Loucy (cell line): ENCODE data around the gene MAPKBP1.

Experiments
- CTCF ChIP-seq: fragments of 200-600 bp; sonication (generic); conservative IDR thresholded peaks from 2 replicates; pipeline ENCODE4 v1.5.1; 2014; ENCODE audit warnings: mild to moderate bottlenecking, antibody characterized with exemption, low read length
- EZH2phosphoT487 ChIP-seq: fragments of 200-600 bp; IDR thresholded peaks from 2 replicates; pipeline ENCODE4 v1.6.1; 2018; ENCODE audit warnings: antibody characterized with exemption, mild to moderate bottlenecking, moderate library complexity, borderline replicate concordance

GRCh38 chr15:41732483-41732882 lies 41.8 kb upstream of the MAPKBP1 start:
- TF ChIP-seq CTCF (no peak), EZH2phosphoT487 (no peak)
